Naive thymus-derived CD4-positive, alpha-beta T cell (primary cell): ENCODE results near the gene MACROD2. TPM values are rescaled to one million over a fixed set of nuclear protein-coding genes. Genes with fewer than 3 reads are reported as not detected.

Experiments
- ATAC-seq: fragments of 150-1000 bp; cut with Tn5 transposase; 2 replicates; pipeline ENCODE4 v1.10.0; 2021; ENCODE audit warnings: mild to moderate bottlenecking, moderate library complexity
- CTCF ChIA-PET: fragments of 350-600 bp; sonication (Branson Sonifier 250); formaldehyde crosslinking; loops from one replicate; lab custom pipeline; 2021; ENCODE audit warnings: antibody characterized with exemption; lab: Charles Lee
- POLR2A ChIA-PET: fragments of 350-600 bp; sonication (Branson Sonifier 250); formaldehyde crosslinking; loops from one replicate; lab custom pipeline; 2021; ENCODE audit warnings: antibody characterized with exemption, inconsistent platforms; lab: Charles Lee
- DNase-seq, 9 donors: peaks; one replicate each; pipeline versions ENCODE4 v3.0.0 to v3.0.0-alpha.2; 2020 to 2022; ENCODE audit warnings: mixed read lengths in 1 of 9
- H3K27ac ChIP-seq: one replicate; pipeline ENCODE4 v1.7.0; 2013; ENCODE audit warnings: mild to moderate bottlenecking, low read depth, low read length, moderate library complexity
- H3K27me3 ChIP-seq, 2 donors: one replicate each; pipeline ENCODE4 v1.7.0; 2013; ENCODE audit warnings: low read length in 2 of 2, mild to moderate bottlenecking in 2 of 2, moderate library complexity in 2 of 2; ENCODE audit not compliant: control insufficient read depth in 2 of 2, insufficient read depth in 2 of 2
- H3K36me3 ChIP-seq, 3 experiments: 1 replicate in 2 of 3; 2 replicates in 1 of 3; pipeline ENCODE4 v1.7.0; 2013; ENCODE audit warnings: low read length in 3 of 3, mild to moderate bottlenecking in 3 of 3, moderate library complexity in 1 of 3; ENCODE audit not compliant: insufficient read depth in 3 of 3, control insufficient read depth in 2 of 3
- H3K4me1 ChIP-seq, 2 donors: one replicate each; pipeline ENCODE4 v1.7.0; 2013; ENCODE audit warnings: low read length in 2 of 2, mild to moderate bottlenecking in 2 of 2, moderate library complexity in 1 of 2; ENCODE audit not compliant: control insufficient read depth in 2 of 2, insufficient read depth in 2 of 2
- H3K4me3 ChIP-seq: 2 replicates; pipeline ENCODE4 v1.7.0; 2013; ENCODE audit warnings: mild to moderate bottlenecking, low read length
- H3K9me3 ChIP-seq, 3 experiments: 1 replicate in 2 of 3; 2 replicates in 1 of 3; pipeline ENCODE4 v1.7.0; 2013; ENCODE audit warnings: low read length in 3 of 3; ENCODE audit not compliant: control insufficient read depth in 2 of 3
- H3K27ac Mint-ChIP-seq, 9 donors: one replicate each; pipeline ENCODE4 v1.8.0; 2020 to 2022; ENCODE audit warnings: mixed read lengths in 9 of 9, mild to moderate bottlenecking in 8 of 9, moderate library complexity in 5 of 9, inconsistent platforms in 2 of 9
- H3K27me3 Mint-ChIP-seq, 5 donors: one replicate each; pipeline ENCODE4 v1.8.0; 2021 to 2022; ENCODE audit warnings: mixed read lengths in 5 of 5, mild to moderate bottlenecking in 1 of 5
- H3K36me3 Mint-ChIP-seq, 5 donors: one replicate each; pipeline ENCODE4 v1.8.0; 2020 to 2022; ENCODE audit warnings: mixed read lengths in 5 of 5, mild to moderate bottlenecking in 3 of 5, inconsistent platforms in 1 of 5
- H3K4me1 Mint-ChIP-seq, 7 donors: one replicate each; pipeline ENCODE4 v1.8.0; 2020 to 2022; ENCODE audit warnings: mixed read lengths in 7 of 7, mild to moderate bottlenecking in 3 of 7, inconsistent platforms in 1 of 7
- H3K4me3 Mint-ChIP-seq, 10 donors: one replicate each; pipeline ENCODE4 v1.8.0; 2020 to 2022; ENCODE audit warnings: mild to moderate bottlenecking in 10 of 10, mixed read lengths in 10 of 10, moderate library complexity in 6 of 10, inconsistent platforms in 2 of 10
- H3K9me3 Mint-ChIP-seq, 11 donors: one replicate each; pipeline ENCODE4 v1.8.0; 2020 to 2022; ENCODE audit warnings: mixed read lengths in 11 of 11, mild to moderate bottlenecking in 4 of 11, inconsistent platforms in 1 of 11, moderate library complexity in 1 of 11
- intact Hi-C, 2 donors: fragments of 100-400 bp; cut with micrococcal nuclease; formaldehyde crosslinking; loops; one replicate each; pipeline ENCODE4 v1.15.1; 2023
- polyA plus RNA-seq, 2 donors: library from polyadenylated mRNA; unstranded; fragments of 300-500 nt; fragmentation: Illumina TruSeq; gene quantifications; one replicate each; pipeline ENCODE4 v1.2.3, GENCODE V29; 2021
- total RNA-seq, 6 experiments: library from RNA in 5 of 6; stranded (reverse) in 5 of 6; gene quantifications; 1 replicate in 5 of 6; 2 replicates in 1 of 6; pipeline ENCODE4 v1.2.3 and lab custom pipeline; 2021 to 2026

The MACROD2 gene
- total and polyA plus RNA-seq, 7 experiments from 2014 or later, result 0.27 to 0.86 (median 0.34) TPM; not detected in 4

GRCh38 chr20:15248618-15249395 is 1253.5 kb downstream of the MACROD2 start:
- H3K4me1 ChIP-seq, result no peaks in the 10 kb centered on the region
- Mint-ChIP-seq H3K36me3 (no peaks in the 10 kb centered on the region), H3K9me3 (peaks cover 0 to 10% (median 2%) of the 10 kb centered on the region in 11 donors), H3K27me3 (no peaks in the 10 kb centered on the region), H3K4me1 (no peaks in the 10 kb centered on the region), H3K4me3 (no peak overlapping the region), H3K27ac (no peak overlapping the region)
- POLR2A ChIA-PET, result no interaction called here
- intact Hi-C loops, result no loop called here
- no peaks in the 10 kb centered on the region for H3K27me3 ChIP-seq
- no peaks in the 10 kb centered on the region for H3K9me3 ChIP-seq
- no peaks in the 10 kb centered on the region for H3K36me3 ChIP-seq
- CTCF ChIA-PET, result no interaction called here
- DNase-seq (no peak), ATAC-seq (no peak)
- no peak overlapping the region for H3K27ac ChIP-seq
- H3K4me3 ChIP-seq, result no peak overlapping the region

GRCh38 chr20:15251171-15251570 is 1255.9 kb downstream of the MACROD2 start:
- DNase-seq (no peak), ATAC-seq (no peak)
- H3K9me3 ChIP-seq, result no peaks in the 10 kb centered on the region
- Mint-ChIP-seq H3K27ac (no peak overlapping the region), H3K4me3 (no peak overlapping the region), H3K9me3 (peaks cover 0 to 10% (median 4%) of the 10 kb centered on the region in 11 donors), H3K4me1 (no peaks in the 10 kb centered on the region), H3K36me3 (no peaks in the 10 kb centered on the region), H3K27me3 (no peaks in the 10 kb centered on the region)
- no peak overlapping the region for H3K27ac ChIP-seq
- ChIA-PET POLR2A (no interaction called here), CTCF (no interaction called here)
- H3K4me3 ChIP-seq, result no peak overlapping the region
- H3K4me1 ChIP-seq, result no peaks in the 10 kb centered on the region
- intact Hi-C loops, result loop anchor here in 1 of 2 donors (10.0 kb wide), 1 partner anchor 64 kb away; no protein-coding TSS in a partner anchor
- H3K36me3 ChIP-seq, result no peaks in the 10 kb centered on the region
- no peaks in the 10 kb centered on the region for H3K27me3 ChIP-seq

GRCh38 chr20:15252304-15252703 is 1257.0 kb downstream of the MACROD2 start:
- peaks cover 0 to 9% (median 4%) of the 10 kb centered on the region in 11 donors for H3K9me3 Mint-ChIP-seq
- Histone ChIP-seq H3K9me3 (no peaks in the 10 kb centered on the region), H3K27ac (no peak overlapping the region), H3K4me3 (no peak overlapping the region), H3K27me3 (no peaks in the 10 kb centered on the region), H3K36me3 (no peaks in the 10 kb centered on the region), H3K4me1 (no peaks in the 10 kb centered on the region)
- CTCF ChIA-PET, result no interaction called here
- ATAC-seq (no peak), DNase-seq (no peak)
- H3K36me3 Mint-ChIP-seq, result no peaks in the 10 kb centered on the region
- H3K4me1 Mint-ChIP-seq, result no peaks in the 10 kb centered on the region
- H3K27ac Mint-ChIP-seq, result no peak overlapping the region
- POLR2A ChIA-PET, result no interaction called here
- intact Hi-C loops, result loop anchor here in 1 of 2 donors (10.0 kb wide), 1 partner anchor 62 kb away; no protein-coding TSS in a partner anchor
- no peak overlapping the region for H3K4me3 Mint-ChIP-seq
- no peaks in the 10 kb centered on the region for H3K27me3 Mint-ChIP-seq

- no peaks in the 10 kb centered on the region for H3K4me1 Mint-ChIP-seq
- H3K9me3 Mint-ChIP-seq, result peaks cover 0 to 9% (median 2%) of the 10 kb centered on the region in 11 donors
- intact Hi-C loops, result loop anchor here in 1 of 2 donors (10.0 kb wide), 1 partner anchor 61 kb away; no protein-coding TSS in a partner anchor
- Histone ChIP-seq H3K4me1 (no peaks in the 10 kb centered on the region), H3K9me3 (no peaks in the 10 kb centered on the region), H3K27ac (no peak overlapping the region), H3K4me3 (no peak overlapping the region), H3K27me3 (no peaks in the 10 kb centered on the region), H3K36me3 (no peaks in the 10 kb centered on the region)
- no peak for ATAC-seq
- H3K4me3 Mint-ChIP-seq, result no peak overlapping the region
- no peak for DNase-seq
- no peaks in the 10 kb centered on the region for H3K36me3 Mint-ChIP-seq
- POLR2A ChIA-PET, result no interaction called here
- H3K27ac Mint-ChIP-seq, result no peak overlapping the region
- CTCF ChIA-PET, result no interaction called here
- H3K27me3 Mint-ChIP-seq, result no peaks in the 10 kb centered on the region
These were observed 1258.1 kb downstream of the MACROD2 start for GRCh38 chr20:15253431-15253830.

- ChIA-PET POLR2A (no interaction called here), CTCF (no interaction called here)
- Histone ChIP-seq H3K4me3 (no peak overlapping the region), H3K36me3 (no peaks in the 10 kb centered on the region), H3K27me3 (no peaks in the 10 kb centered on the region), H3K27ac (no peak overlapping the region), H3K9me3 (no peaks in the 10 kb centered on the region), H3K4me1 (no peaks in the 10 kb centered on the region)
- Mint-ChIP-seq H3K27ac (no peak overlapping the region), H3K27me3 (no peaks in the 10 kb centered on the region), H3K9me3 (peaks cover 0 to 15% (median 0%) of the 10 kb centered on the region in 11 donors), H3K4me3 (no peak overlapping the region), H3K36me3 (no peaks in the 10 kb centered on the region), H3K4me1 (no peaks in the 10 kb centered on the region)
- intact Hi-C loops, result loop anchor here in 1 of 2 donors (10.0 kb wide), 1 partner anchor 58 kb away; no protein-coding TSS in a partner anchor
- ATAC-seq, result no peak
- DNase-seq, result no peak
These were observed 1261.6 kb downstream of the MACROD2 start for GRCh38 chr20:15256676-15257568.

GRCh38 chr20:15257569-15257870 is 1262.2 kb downstream of the MACROD2 start:
- no peaks in the 10 kb centered on the region for H3K36me3 Mint-ChIP-seq
- H3K4me3 ChIP-seq, result no peak overlapping the region
- ATAC-seq (no peak), DNase-seq (no peak)
- no peaks in the 10 kb centered on the region for H3K36me3 ChIP-seq
- H3K4me1 Mint-ChIP-seq, result no peaks in the 10 kb centered on the region
- no peaks in the 10 kb centered on the region for H3K4me1 ChIP-seq
- H3K27ac ChIP-seq, result no peak overlapping the region
- no peaks in the 10 kb centered on the region for H3K27me3 Mint-ChIP-seq
- H3K27ac Mint-ChIP-seq, result no peak overlapping the region
- no peaks in the 10 kb centered on the region for H3K27me3 ChIP-seq
- POLR2A ChIA-PET, result no interaction called here
- peaks cover 0 to 19% (median 0%) of the 10 kb centered on the region in 11 donors for H3K9me3 Mint-ChIP-seq
- intact Hi-C loops, result loop anchor here in 1 of 2 donors (10.0 kb wide), 1 partner anchor 57 kb away; no protein-coding TSS in a partner anchor
- no peak overlapping the region for H3K4me3 Mint-ChIP-seq
- H3K9me3 ChIP-seq, result no peaks in the 10 kb centered on the region
- CTCF ChIA-PET, result no interaction called here
